ENCODE results near the gene ITGB6. TPM values are rescaled to one million over a fixed set of nuclear protein-coding genes. Genes with fewer than 3 reads are reported as not detected.

ITGB6 gene
- polyA plus RNA-seq, 12 donors = 24.5 to 77.2 (median 54.3) TPM; not detected in 1

DNA sequence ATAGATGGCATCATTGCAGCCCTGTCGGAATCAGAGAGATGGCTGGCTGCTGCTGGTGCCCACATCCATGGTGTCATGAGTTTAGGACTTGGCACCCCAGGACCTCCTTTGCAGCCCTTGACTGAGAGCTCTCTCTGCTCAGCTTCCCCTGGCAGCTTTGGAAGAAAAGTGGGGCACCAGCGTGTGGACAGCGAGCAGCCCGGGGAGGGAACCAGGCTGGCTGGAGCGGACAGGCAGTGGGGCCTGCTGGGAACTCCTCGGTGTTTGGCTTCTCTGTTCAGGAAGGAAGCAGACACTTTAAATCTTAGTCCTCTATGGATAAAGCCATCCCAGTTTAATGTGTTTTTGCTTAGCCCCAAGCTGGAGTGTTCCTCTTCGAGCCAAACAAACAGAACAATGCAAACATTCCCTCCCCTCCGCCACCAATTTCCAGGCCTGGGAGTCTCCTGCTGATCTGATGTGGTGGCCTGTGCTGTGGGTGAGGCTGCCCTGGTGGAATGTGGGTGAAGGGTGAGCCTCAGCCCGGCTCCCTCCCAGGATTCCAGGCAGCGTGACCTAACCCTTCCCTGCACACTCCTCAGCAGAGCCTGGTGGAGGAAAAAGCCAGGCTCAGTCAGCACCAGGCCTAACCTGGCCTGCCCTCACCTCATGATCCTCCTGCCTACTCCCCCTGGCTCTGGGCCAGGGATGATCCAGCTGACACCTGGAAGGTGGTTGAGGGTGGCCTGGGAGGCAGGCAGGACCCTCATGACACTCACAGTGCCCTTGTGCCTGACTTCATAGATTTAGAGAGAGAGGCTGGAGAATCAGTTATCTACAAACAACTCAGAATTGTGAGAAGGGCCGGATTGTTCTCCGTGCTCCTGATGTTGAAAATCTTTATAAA, 21.6 kb upstream of the ITGB6 start:
- no peak for DNase-seq

- DNase-seq = no peak
Observed at GRCh38 chr2:160220545-160221009, 20.5 kb upstream of the ITGB6 start.

GRCh38 chr2:160220026-160220425, 20.0 kb upstream of the ITGB6 start:
- no peak for DNase-seq

DNA sequence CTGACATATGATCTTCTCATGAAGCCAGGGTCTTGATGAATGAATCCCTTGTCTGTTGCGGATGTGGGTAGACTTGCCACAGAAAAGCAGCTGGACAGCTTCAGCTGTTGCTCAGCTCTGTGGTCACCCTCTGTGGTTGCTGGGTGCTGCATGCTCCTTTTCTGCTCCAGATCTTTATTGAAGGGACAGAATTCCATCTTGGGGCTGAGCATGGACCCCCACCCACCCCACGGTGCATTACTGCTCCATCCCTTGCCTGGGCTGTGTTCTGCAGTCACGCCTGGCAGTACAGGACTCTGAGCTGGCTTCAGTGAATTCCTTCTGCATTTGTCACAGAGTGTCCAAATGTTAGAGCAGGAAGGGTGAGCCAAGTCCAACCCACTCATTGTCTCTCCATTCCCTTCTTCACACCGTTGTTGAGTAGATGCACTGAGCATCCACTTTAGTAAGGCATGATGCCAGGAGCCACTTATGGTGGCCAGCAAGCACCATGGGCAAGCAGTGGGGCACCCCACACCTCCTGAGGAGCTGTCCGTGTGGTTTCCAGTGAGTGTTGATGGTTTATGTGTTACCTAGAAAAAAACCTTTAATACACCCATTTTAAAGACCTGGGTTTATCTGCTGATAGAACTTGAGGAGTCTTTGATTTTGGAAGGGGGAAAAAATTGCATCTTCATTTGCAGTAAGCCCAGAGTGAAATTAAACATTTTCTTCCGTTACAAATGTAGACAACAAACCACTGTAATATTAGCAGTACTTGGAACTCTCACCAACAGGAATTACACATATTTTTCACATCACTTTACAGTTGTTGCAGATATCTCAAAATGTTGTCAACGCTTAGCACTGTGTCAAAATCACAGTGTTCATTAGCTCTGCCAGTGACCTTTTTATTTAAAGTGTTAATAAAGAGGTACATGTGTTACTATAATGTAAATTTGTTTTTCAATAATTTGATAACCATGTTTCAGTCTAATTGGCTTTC, 14.7 kb upstream of the ITGB6 start:
- peak; percentile 25 for DNase-seq

DNA sequence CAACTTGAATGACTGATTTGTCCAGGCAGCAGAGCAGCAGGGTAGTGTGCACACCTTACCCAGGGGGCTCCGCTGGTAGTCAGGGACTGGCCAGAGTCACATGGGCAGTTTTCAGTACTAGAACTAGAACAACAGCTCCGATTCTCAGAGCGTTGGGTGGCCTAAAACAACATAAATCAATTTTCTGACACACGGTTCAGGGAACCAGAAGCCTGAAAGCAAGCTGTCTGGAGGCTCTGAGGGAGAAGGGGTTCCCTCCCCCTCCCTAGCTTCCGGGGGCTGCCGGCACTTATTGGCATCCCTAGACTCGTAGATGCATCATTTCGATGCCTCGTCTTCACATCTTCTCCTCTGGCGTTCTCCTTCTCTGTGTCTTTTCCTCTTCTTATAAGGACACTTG, 13.4 kb upstream of the ITGB6 start:
- no peak for DNase-seq

GRCh38 chr2:160210599-160211138, 10.6 kb upstream of the ITGB6 start:
- no peak for DNase-seq

DNA sequence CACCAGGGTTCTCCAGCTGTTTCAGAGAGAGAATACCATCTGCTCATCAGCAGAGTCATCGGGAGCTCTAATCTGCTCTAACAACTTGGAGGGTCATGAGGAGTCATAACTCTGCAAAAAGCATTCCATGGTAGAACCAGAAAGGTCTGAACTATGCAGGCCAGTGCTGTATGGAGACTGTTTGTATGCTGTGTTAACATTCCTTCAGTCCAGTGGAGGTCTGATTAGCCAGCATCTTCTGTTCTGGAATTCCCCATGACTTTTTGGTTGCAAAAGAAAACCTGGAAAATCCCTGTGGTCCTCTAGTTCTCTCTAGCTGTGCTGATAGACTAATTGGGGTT, 9.4 kb upstream of the ITGB6 start:
- DNase-seq = no peak

- no peak for DNase-seq
Observed at GRCh38 chr2:160208655-160209515, 8.8 kb upstream of the ITGB6 start.

DNA sequence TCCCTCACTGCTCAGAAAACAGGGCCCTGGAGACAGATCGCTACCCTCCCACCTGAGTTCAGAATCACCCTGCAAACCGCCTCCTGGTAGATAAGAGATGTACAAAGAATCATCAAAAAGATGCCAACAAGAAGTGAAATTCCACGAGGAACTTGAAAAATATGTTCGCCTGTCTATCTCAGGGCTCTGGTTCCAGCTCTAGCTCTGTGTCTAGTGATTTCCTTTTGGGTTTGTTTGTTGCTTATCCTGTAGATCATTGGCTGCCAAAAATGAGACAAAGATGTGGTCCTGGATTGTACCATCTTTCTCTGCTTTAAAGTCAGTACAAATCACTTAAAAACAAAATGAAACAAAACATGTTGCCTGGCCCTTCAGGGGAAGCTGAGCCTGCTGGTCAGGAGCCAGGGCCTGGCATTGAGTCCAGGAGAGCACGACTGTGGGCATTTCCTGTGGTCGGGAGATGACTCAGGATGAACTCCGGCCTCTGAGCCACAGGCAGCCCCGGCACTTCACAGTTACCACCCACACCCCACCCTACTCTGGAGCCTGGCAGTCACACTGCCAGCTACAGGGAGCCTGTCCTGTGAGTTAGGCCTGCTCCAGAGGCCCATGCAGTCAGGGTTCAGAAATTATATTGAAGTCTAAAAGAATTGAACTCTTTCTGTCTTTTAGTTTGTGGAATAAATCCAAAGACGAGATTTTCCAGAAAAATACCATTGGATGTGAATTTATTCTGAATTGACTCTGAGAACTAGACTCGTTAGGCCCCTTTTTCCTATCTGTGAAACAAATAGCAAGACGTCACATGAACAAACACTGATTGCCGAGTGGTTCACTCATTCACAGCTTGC, 8.0 kb upstream of the ITGB6 start:
- no peak for DNase-seq

- no peak for DNase-seq
Observed at GRCh38 chr2:160207271-160207670, 7.2 kb upstream of the ITGB6 start.

- no peak for DNase-seq
Observed at GRCh38 chr2:160206436-160206835, 6.4 kb upstream of the ITGB6 start.

GRCh38 chr2:160205505-160205904, 5.4 kb upstream of the ITGB6 start:
- no peak for DNase-seq

GRCh38 chr2:160203422-160203821, 3.4 kb upstream of the ITGB6 start:
- no peak for DNase-seq

DNA sequence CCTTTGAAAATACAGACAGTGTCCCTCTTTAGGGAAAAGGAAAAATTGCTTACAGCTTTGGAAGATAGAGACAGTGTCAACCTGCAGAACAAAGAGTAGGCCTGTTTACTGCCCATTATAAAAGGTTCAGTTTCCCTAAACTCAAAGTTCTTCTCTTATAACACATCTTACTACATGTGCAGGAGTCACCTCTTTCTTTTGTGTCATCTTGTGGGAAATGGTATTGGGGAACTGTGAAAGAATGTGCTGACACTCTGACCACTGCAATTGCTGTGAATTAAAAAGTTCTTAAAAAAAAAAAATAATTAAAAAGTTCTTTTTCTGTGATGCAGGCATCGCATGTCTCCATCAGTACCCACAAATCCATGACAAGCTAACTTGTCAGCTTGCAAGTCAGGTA, 2.9 kb upstream of the ITGB6 start:
- DNase-seq = no peak

DNA sequence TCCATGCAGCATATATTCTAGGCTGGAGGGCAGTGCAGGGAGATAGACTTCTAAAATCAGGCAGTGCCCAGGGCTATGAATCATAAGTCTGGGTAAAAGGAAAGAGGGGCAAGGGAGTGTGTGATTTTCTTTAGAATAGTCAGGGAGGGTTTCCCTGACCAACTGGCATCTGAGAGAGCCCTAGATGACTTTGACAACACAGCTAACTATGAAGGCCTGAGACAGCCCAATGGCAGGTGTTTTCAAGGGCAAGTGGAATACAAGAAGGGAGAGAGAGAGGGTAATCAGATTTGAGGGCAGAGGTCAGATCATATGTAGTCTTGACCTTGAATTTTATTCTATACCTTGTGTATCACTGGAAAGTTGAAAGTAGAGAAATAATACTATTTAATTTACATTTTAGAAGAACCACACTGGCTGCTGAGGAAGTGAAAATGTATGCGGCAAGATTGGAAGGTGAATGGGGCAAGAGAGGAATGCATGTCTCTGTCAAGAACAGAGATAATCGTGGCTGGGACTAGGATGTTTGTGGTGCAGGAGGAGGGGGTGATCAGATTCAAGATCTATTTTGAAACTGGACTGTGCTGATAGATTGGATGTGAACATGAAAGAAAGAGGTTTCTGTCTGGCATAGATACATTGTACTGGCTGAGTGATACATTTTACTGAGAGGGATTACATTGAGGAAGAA, 1.9 kb upstream of the ITGB6 start:
- DNase-seq = no peak

- DNase-seq = no peak
Observed at GRCh38 chr2:160200921-160201320, 849 bp upstream of the ITGB6 start.

- DNase-seq = no peak
Observed at GRCh38 chr2:160199053-160199452, 1.0 kb downstream of the ITGB6 start.

DNA sequence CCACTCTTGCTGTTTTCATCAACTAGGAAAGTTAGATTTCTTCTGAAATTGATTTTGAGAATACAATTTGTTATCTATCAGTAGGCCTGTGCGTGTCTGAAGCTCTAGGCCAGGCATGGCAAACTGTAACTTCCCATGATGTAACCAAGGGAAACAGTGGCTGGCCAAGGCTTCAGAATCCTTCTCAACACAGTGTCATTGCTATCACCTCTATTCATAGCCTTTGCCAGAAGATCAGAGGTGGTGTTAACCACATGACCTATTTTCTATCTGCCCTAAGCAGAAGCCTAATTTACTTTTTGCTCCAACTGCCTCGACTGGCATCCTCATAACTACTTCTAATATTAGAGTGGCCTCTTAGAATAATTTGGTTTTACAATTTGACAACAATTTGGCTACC, 2.5 kb downstream of the ITGB6 start:
- DNase-seq = no peak

DNA sequence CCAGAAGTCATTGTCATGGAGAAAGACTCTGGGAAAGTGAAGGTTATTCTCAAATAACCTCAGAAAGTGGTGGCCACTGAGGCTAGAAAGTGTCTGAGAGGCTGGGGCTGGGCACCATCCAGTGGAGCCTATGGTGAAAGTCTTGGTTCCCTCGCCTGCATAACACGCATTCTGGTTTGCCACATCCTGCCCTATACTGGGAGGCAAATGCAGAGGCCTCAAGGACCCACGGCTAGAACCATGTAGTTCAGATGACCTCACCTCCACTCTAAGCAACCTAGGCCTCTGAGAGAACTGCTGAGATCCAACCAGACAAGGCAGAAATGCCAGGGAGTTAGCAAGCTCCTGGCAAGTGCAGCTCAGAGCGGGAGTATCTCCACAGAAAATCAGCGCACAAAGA, 5.1 kb downstream of the ITGB6 start:
- DNase-seq = no peak

- no peak for DNase-seq
Observed at GRCh38 chr2:160194351-160194750, 5.7 kb downstream of the ITGB6 start.
